H1 (cell line): Measurements from ENCODE around the gene RUSC2. TPM values are rescaled to one million over a fixed set of nuclear protein-coding genes. Genes with fewer than 3 reads are reported as not detected.

Experiments used
- CTBP2 ChIP-seq: IDR thresholded peaks from 2 replicates; pipeline ENCODE4 v1.7.0; 2011; ENCODE audit warnings: borderline replicate concordance, mild to moderate bottlenecking, moderate library complexity, mixed read lengths, low read length; ENCODE audit not compliant: insufficient read depth, insufficient read length
- TEAD4 ChIP-seq: IDR thresholded peaks from 2 replicates; pipeline ENCODE4 v1.6.1; 2012; ENCODE audit warnings: low read depth, low read length, inconsistent platforms, mixed read lengths
- polyA plus RNA-seq, 7 experiments: library from polyadenylated mRNA; depleted of rRNA in 3 of 7; stranded (reverse) in 5 of 7; unstranded in 2 of 7; fragments of >200 nt in 5 of 7; fragments of 200-250 nt in 2 of 7; gene quantifications; 1 replicate in 5 of 7; 2 replicates in 1 of 7; 4 replicates in 1 of 7; pipeline versions ENCODE4 v1.2.1 to v1.2.3, GENCODE V29; 2011 to 2013; ENCODE audit warnings: missing spikeins in 2 of 7, mixed read lengths in 2 of 7
- total RNA-seq: library from RNA; stranded (reverse); fragmentation: NEBNext Ultra II Directional; extraction: Animal tissue kit (Norgen Biotek cat#: 25700); gene quantifications from 2 replicates; pipeline ENCODE4 v1.2.1, GENCODE V29; 2021
- TF ChIP-seq, protein P1 (sequence below), 3 experiments: IDR thresholded peaks; 1 replicate in 2 of 3; 2 replicates in 1 of 3; pipeline versions ENCODE4 v1.5.1 to v1.6.1; 2011; ENCODE audit warnings: low read length in 3 of 3, mild to moderate bottlenecking in 3 of 3, inconsistent platforms in 2 of 3, low read depth in 1 of 3, moderate library complexity in 1 of 3; ENCODE audit not compliant: insufficient read depth in 1 of 3; ENCODE audit errors: control extremely low read depth in 1 of 3

The RUSC2 gene
- total and polyA plus RNA-seq, 2 of the 8 experiments (the other 6 are each of a cell fraction or from before 2014, with no cell fraction given): 4.2 to 7.9 TPM

GRCh38 chr9:35521708-35522107, 31.8 kb downstream of the RUSC2 start (continued):
- TF ChIP-seq, protein P1, sequence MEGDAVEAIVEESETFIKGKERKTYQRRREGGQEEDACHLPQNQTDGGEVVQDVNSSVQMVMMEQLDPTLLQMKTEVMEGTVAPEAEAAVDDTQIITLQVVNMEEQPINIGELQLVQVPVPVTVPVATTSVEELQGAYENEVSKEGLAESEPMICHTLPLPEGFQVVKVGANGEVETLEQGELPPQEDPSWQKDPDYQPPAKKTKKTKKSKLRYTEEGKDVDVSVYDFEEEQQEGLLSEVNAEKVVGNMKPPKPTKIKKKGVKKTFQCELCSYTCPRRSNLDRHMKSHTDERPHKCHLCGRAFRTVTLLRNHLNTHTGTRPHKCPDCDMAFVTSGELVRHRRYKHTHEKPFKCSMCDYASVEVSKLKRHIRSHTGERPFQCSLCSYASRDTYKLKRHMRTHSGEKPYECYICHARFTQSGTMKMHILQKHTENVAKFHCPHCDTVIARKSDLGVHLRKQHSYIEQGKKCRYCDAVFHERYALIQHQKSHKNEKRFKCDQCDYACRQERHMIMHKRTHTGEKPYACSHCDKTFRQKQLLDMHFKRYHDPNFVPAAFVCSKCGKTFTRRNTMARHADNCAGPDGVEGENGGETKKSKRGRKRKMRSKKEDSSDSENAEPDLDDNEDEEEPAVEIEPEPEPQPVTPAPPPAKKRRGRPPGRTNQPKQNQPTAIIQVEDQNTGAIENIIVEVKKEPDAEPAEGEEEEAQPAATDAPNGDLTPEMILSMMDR (IDR thresholded peaks at IDR 0.05; ENCODE audit: control extremely low read depth in 1 of 3, insufficient read depth in 1 of 3, low read depth in 1 of 3, low read length in 3 of 3): no peak
- TF ChIP-seq CTBP2 (no peak), TEAD4 (no peak)
- TF ChIP-seq, all 59 proteins: peak for 0
